Upper lobe of left lung (tissue), 6 donors: ENCODE measurements around the gene AGBL1. TPM values are rescaled to one million over a fixed set of nuclear protein-coding genes. Genes with fewer than 3 reads are reported as not detected.

Experiments used
- ATAC-seq, 2 donors: fragments of 200-7000 bp; cut with Tn5 transposase; one replicate each; pipeline ENCODE4 v1.9.1; 2022; ENCODE audit warnings: mild to moderate bottlenecking in 2 of 2, moderate library complexity in 2 of 2; ENCODE audit not compliant: low FRiP score in 2 of 2
- DNase-seq, 2 donors: peaks; one replicate each; pipeline ENCODE4 v3.0.0-alpha.2; 2019 to 2020
- H3K27ac ChIP-seq, 4 donors: fragments of 200-600 bp; sonication (generic); one replicate each; pipeline ENCODE4 v1.5.1; 2016 to 2019
- H3K27me3 ChIP-seq, 4 donors: fragments of 200-600 bp; sonication (generic); one replicate each; pipeline ENCODE4 v1.5.1; 2017 to 2019
- H3K36me3 ChIP-seq, 4 donors: fragments of 200-600 bp; sonication (generic); one replicate each; pipeline ENCODE4 v1.5.1; 2016 to 2019
- H3K4me1 ChIP-seq, 4 donors: fragments of 200-600 bp; sonication (generic); one replicate each; pipeline ENCODE4 v1.5.1; 2018 to 2019
- H3K4me3 ChIP-seq, 4 donors: fragments of 200-600 bp; sonication (generic); one replicate each; pipeline ENCODE4 v1.5.1; 2017 to 2019; ENCODE audit warnings: mild to moderate bottlenecking in 2 of 4, moderate library complexity in 1 of 4
- H3K9me3 ChIP-seq, 4 donors: fragments of 200-600 bp; sonication (generic); one replicate each; pipeline ENCODE4 v1.5.1; 2018 to 2019
- EP300 ChIP-seq, 4 donors: sonication (generic); formaldehyde crosslinking; IDR thresholded peaks; one replicate each; pipeline ENCODE4 v1.5.1; 2017; ENCODE audit warnings: antibody characterized with exemption in 4 of 4, control low read depth in 2 of 4
- POLR2A ChIP-seq, 4 donors: fragments of 450-650 bp; IDR thresholded peaks; one replicate each; pipeline ENCODE4 v1.5.1; 2016 to 2017; ENCODE audit warnings: antibody characterized with exemption in 4 of 4, mild to moderate bottlenecking in 2 of 4
- POLR2AphosphoS5 ChIP-seq, 2 donors: sonication (generic); formaldehyde crosslinking; IDR thresholded peaks; one replicate each; pipeline ENCODE4 v1.5.1; 2017; ENCODE audit warnings: antibody characterized with exemption in 2 of 2
- WGBS, 2 donors: methylation state at CpG; one replicate each; pipeline ENCODE4 v1.1.5; 2017 to 2018; 5-methylcytosine and 5-hydroxymethylcytosine counted together
- total RNA-seq, 6 donors: library from RNA; depleted of rRNA in 4 of 6; stranded (reverse); fragments of >200 nt in 4 of 6; gene quantifications; one replicate each; pipeline versions ENCODE4 v1.1.0 to v1.2.1, GENCODE V29; 2016 to 2021
- TF ChIP-seq, protein P1 (sequence below), 6 experiments: fragments of 450-650 bp in 4 of 6; fragments of 200-600 bp in 2 of 6; sonication (generic) in 2 of 6; IDR thresholded peaks; one replicate each; pipeline ENCODE4 v1.5.1; 2016 to 2019; ENCODE audit warnings: antibody characterized with exemption in 6 of 6
- donor health status: DM: no; HTN: no; CAD: no; lungs with moderate emphysema.
- donor health status: DM: no; HTN: yes; CAD: no; lungs with severe emphysema.

The AGBL1 gene
- total RNA-seq, 6 donors from 2014 or later, result 3.1 to 23.0 (median 14.5) TPM

GRCh38 chr15:86849558-86850285, 770.1 kb downstream of the AGBL1 start:
- WGBS, 2 donors, result 90 to 92% methylated on average over 6 of the region's 6 CpGs
- no peak for ATAC-seq
- Histone ChIP-seq H3K4me3 (no peak overlapping the region), H3K27me3 (no peaks in the 10 kb centered on the region), H3K9me3 (no peaks in the 10 kb centered on the region), H3K27ac (no peak overlapping the region), H3K4me1 (no peaks in the 10 kb centered on the region), H3K36me3 (no peaks in the 10 kb centered on the region)
- TF ChIP-seq, protein P1, sequence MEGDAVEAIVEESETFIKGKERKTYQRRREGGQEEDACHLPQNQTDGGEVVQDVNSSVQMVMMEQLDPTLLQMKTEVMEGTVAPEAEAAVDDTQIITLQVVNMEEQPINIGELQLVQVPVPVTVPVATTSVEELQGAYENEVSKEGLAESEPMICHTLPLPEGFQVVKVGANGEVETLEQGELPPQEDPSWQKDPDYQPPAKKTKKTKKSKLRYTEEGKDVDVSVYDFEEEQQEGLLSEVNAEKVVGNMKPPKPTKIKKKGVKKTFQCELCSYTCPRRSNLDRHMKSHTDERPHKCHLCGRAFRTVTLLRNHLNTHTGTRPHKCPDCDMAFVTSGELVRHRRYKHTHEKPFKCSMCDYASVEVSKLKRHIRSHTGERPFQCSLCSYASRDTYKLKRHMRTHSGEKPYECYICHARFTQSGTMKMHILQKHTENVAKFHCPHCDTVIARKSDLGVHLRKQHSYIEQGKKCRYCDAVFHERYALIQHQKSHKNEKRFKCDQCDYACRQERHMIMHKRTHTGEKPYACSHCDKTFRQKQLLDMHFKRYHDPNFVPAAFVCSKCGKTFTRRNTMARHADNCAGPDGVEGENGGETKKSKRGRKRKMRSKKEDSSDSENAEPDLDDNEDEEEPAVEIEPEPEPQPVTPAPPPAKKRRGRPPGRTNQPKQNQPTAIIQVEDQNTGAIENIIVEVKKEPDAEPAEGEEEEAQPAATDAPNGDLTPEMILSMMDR (IDR thresholded peaks at IDR 0.05), result no peak
- no peak for TF ChIP-seq POLR2AphosphoS5 (IDR thresholded peaks at IDR 0.05)
- no peak for TF ChIP-seq EP300 (IDR thresholded peaks at IDR 0.05)
- no peak for TF ChIP-seq POLR2A (IDR thresholded peaks at IDR 0.05)
- no peak for DNase-seq

DNA sequence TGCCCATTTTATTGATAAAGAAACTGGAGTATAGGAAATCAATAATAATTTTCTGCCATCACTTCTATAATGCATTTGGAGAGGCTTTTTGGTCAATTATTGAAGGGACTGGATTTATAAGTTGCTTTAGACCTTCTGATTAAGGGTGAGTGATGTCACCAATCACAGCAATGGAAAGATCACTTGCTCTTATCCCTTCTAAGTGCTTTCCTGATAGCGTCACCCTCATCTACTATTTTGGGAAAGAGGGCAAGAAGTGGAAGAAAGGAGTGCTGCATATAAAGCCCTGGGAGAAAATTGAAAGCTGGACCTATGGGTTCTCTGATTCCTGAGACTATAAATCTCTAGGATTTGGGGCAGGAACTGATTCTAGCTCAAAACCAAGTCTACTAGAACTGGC, 771.3 kb downstream of the AGBL1 start:
- 85 to 92% methylated on average over 1 of the region's 1 CpG for WGBS, 2 donors
- Histone ChIP-seq H3K27ac (no peak overlapping the region), H3K36me3 (no peaks in the 10 kb centered on the region), H3K4me1 (no peaks in the 10 kb centered on the region), H3K4me3 (no peak overlapping the region), H3K9me3 (no peaks in the 10 kb centered on the region), H3K27me3 (no peaks in the 10 kb centered on the region)
- no peak for DNase-seq
- TF ChIP-seq POLR2AphosphoS5 (IDR thresholded peaks at IDR 0.05) (no peak), EP300 (IDR thresholded peaks at IDR 0.05) (no peak), POLR2A (IDR thresholded peaks at IDR 0.05) (no peak)
- TF ChIP-seq, protein P1 (IDR thresholded peaks at IDR 0.05), result no peak
- ATAC-seq, result no peak

DNA sequence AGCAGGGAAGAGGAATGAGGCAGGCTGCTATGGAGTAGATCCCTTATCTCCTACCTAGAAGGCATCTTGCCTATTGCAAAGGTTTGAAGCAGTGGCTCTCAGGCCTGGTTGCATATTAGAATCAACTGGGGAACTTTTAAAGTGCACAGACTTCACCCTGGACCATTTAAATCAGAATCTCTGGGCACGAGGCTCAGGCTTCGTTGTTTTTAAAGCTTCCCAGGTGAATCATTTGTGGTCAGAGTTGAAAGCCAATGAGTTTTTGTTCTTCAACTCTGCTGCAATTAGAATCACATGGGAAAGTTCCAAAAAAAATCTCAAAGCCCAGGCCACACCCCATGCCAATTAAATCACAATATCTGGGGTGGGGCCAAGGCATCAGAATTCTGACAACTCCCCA, 773.1 kb downstream of the AGBL1 start:
- DNase-seq (no peak), ATAC-seq (no peak)
- Histone ChIP-seq H3K27ac (no peak overlapping the region), H3K27me3 (no peaks in the 10 kb centered on the region), H3K4me3 (no peak overlapping the region), H3K36me3 (no peaks in the 10 kb centered on the region), H3K9me3 (no peaks in the 10 kb centered on the region), H3K4me1 (no peaks in the 10 kb centered on the region)
- no peak for TF ChIP-seq POLR2A (IDR thresholded peaks at IDR 0.05)
- TF ChIP-seq, protein P1 (IDR thresholded peaks at IDR 0.05), result no peak
- TF ChIP-seq POLR2AphosphoS5 (IDR thresholded peaks at IDR 0.05), result no peak
- no peak for TF ChIP-seq EP300 (IDR thresholded peaks at IDR 0.05)
- WGBS, 2 donors, result 79 to 91% methylated on average over 2 of the region's 2 CpGs

GRCh38 chr15:86854176-86854575, 774.5 kb downstream of the AGBL1 start:
- ATAC-seq, result no peak
- Histone ChIP-seq H3K36me3 (no peaks in the 10 kb centered on the region), H3K9me3 (no peaks in the 10 kb centered on the region), H3K4me1 (no peaks in the 10 kb centered on the region), H3K27me3 (no peaks in the 10 kb centered on the region), H3K27ac (no peak overlapping the region), H3K4me3 (no peak overlapping the region)
- no peak for DNase-seq
- TF ChIP-seq EP300 (IDR thresholded peaks at IDR 0.05) (no peak), POLR2AphosphoS5 (IDR thresholded peaks at IDR 0.05) (no peak), POLR2A (IDR thresholded peaks at IDR 0.05) (no peak)
- TF ChIP-seq, protein P1 (IDR thresholded peaks at IDR 0.05), result no peak
- WGBS, 2 donors, result 73 to 85% methylated on average over 1 of the region's 1 CpG
